Subcutaneous adipose tissue (tissue), 4 donors: ENCODE data around the gene YPEL5. TPM values are rescaled to one million over a fixed set of nuclear protein-coding genes. Genes with fewer than 3 reads are reported as not detected.

ENCODE experiments used
- CTCF ChIP-seq: fragments of 450-650 bp; IDR thresholded peaks from one replicate; pipeline ENCODE4 v1.5.1; 2016; ENCODE audit warnings: low read depth, mild to moderate bottlenecking, control low read depth, antibody characterized with exemption, moderate library complexity
- total RNA-seq, 4 donors: library from RNA; depleted of rRNA; stranded (reverse); fragments of >200 nt; gene quantifications; one replicate each; pipeline ENCODE4 v1.1.0, GENCODE V29; 2016

YPEL5 gene
- total RNA-seq, 4 donors from 2014 or later: 94.9 to 353 (median 114) TPM

DNA sequence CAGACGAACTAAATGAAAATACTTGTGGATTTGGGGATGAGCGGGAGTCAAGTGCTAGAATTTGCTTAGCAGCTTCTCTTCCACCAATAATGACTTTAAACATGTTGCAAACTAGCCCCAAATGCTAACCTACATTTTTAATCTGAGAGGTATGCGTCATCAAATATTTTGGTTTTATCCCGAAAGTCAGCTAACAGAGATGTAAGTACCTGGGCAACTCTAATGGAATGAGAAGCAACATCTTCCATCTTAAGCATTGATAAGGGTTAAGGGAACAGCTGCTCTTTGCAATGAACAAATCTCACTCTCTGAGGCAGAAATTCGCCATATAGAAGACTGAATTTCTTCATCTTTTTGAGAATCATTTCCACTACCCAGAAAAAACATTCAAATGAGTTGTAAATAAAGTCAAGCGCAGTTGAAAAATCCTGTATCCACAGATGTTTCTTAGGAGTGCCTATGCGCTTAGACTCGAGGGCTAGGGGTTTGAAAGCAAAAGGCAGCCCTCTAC is 926 bp upstream of the YPEL5 start:
- no peak for TF ChIP-seq CTCF

DNA sequence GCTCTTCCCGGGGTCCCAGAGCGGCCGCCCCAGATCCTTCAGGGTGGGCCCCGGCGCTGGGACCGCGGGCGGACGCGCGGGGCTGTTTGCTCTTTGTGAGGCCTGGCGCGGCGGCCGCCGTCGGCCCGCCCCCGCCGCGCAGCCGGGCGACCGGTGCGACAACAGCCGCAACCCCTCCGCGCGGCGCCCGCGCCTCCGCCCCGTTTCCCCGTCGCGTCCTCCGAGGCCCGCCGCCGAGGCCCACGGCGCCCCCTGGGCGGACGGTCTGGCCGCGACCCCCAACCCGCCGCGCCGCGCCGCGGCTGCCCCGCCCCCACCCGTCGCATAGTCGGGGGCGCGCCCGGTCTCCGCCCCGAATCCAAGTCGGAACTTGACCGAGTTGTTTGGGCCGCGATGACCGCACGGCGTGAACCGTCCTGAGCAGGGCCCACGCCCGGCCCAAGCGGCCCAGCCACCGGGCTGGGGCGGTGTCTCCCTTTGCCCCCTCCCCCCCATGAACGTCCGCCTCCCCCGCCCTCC is 448 bp downstream of the YPEL5 start:
- no peak for TF ChIP-seq CTCF

- TF ChIP-seq CTCF: no peak
Observed at GRCh38 chr2:30147715-30148610, 1.2 kb downstream of the YPEL5 start.

DNA sequence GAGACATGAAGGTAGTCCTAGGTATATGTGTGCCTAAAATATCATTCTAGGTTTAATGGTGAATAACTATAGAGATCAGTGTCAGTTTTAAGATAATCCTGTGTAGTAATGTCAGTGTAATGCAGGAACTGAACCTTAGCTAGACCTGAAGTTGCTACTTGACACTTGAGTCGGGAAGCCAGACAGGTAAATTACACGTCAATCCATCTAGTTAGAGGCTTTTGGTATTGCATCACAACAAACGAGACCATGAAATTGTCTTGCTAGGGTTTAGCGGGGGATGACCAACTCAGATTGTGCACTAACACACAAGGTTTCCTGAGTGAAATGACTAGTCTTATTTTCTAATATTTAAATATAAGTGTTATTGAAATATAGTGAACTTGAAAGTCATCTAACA is 2.0 kb downstream of the YPEL5 start:
- no peak for TF ChIP-seq CTCF

GRCh38 chr2:30149513-30149912 is 2.7 kb downstream of the YPEL5 start:
- TF ChIP-seq CTCF: no peak

- no peak for TF ChIP-seq CTCF
Observed at GRCh38 chr2:30149976-30150375, 3.2 kb downstream of the YPEL5 start.

GRCh38 chr2:30150786-30151185 is 4.0 kb downstream of the YPEL5 start:
- TF ChIP-seq CTCF: no peak
